BJ (cell line): Measurements from ENCODE around the gene IZUMO4. TPM values are rescaled to one million over a fixed set of nuclear protein-coding genes. Genes with fewer than 3 reads are reported as not detected.
"Not testable (repeated sequence)": the region's sequence is repeated elsewhere in the genome, so short reads cannot be mapped to it uniquely, and the experiment has no call there.

Experiments used
- CTCF ChIA-PET: fragments of 350-600 bp; formaldehyde crosslinking; extraction: SDS; loops from one replicate; lab custom pipeline; 2021; ENCODE audit warnings: antibody characterized with exemption, inconsistent platforms; lab: Yijun Ruan, JAX
- POLR2A ChIA-PET: fragments of 300-600 bp; sonication (Branson Sonifier 250); formaldehyde crosslinking; extraction: SDS; loops from one replicate; lab custom pipeline; 2021; ENCODE audit warnings: antibody characterized with exemption; lab: Charles Lee
- DNase-seq: peaks from one replicate; pipeline ENCODE4 v3.0.0-alpha.2; 2011; ENCODE audit warnings: low read depth
- H3K27me3 ChIP-seq: 2 replicates; pipeline ENCODE4 v1.6.0; 2011; ENCODE audit warnings: low read length; ENCODE audit not compliant: control insufficient read depth, insufficient read depth
- H3K36me3 ChIP-seq: 2 replicates; pipeline ENCODE4 v1.5.1; 2011; ENCODE audit warnings: low read length; ENCODE audit not compliant: control insufficient read depth, insufficient read depth
- H3K4me3 ChIP-seq: 2 replicates; pipeline ENCODE4 v1.5.1; 2011; ENCODE audit warnings: low read depth, mild to moderate bottlenecking, control low read depth, low read length
- polyA plus RNA-seq: library from polyadenylated mRNA; depleted of rRNA; stranded (reverse); fragments of >200 nt; gene quantifications from 2 replicates; pipeline ENCODE4 v1.2.3, GENCODE V29; 2011
- TF ChIP-seq, protein P1 (sequence below): IDR thresholded peaks from 2 replicates; pipeline ENCODE4 v1.5.1; 2011; ENCODE audit warnings: low read depth, mild to moderate bottlenecking, control low read depth, inconsistent platforms, low read length, moderate library complexity; ENCODE audit not compliant: insufficient read depth

Gene IZUMO4
- polyA plus RNA-seq, 1 experiment: 1.3 TPM

DNA sequence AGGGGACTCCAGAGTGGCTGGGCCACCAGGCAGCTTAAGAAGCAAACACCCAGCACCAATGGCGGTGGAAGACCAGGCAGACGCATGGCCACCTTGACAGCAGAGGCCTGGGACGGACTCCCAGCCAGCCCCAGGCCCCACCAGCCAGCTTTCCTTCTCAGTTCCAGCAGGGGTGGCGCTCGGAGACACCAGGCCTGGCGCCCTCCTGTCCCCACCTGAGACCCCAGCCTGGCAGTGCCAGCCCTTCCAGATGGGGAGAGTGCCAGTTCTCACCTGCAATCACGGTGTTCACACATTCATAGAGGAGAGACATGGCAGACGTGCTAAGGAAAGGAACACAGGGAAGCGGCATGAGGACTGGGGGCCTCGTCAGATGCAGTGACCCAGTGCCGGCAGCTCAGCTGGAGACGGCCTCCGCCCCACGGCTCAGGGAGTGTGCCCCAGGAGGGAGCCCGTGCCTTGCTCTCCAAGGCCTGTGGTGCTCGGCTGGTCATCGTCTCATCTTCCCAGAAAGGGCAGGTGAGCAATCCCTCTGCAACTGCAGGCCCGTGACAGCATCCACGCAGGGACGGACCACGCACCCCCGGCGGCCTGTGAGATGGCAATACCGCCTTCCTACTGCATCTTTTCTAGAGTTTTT lies 30.3 kb downstream of the IZUMO4 start:
- ChIA-PET CTCF (no interaction called here), POLR2A (no interaction called here)
- H3K4me3 ChIP-seq: no peak overlapping the region
- TF ChIP-seq, protein P1, sequence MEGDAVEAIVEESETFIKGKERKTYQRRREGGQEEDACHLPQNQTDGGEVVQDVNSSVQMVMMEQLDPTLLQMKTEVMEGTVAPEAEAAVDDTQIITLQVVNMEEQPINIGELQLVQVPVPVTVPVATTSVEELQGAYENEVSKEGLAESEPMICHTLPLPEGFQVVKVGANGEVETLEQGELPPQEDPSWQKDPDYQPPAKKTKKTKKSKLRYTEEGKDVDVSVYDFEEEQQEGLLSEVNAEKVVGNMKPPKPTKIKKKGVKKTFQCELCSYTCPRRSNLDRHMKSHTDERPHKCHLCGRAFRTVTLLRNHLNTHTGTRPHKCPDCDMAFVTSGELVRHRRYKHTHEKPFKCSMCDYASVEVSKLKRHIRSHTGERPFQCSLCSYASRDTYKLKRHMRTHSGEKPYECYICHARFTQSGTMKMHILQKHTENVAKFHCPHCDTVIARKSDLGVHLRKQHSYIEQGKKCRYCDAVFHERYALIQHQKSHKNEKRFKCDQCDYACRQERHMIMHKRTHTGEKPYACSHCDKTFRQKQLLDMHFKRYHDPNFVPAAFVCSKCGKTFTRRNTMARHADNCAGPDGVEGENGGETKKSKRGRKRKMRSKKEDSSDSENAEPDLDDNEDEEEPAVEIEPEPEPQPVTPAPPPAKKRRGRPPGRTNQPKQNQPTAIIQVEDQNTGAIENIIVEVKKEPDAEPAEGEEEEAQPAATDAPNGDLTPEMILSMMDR: no peak
- peaks cover 50% of the 10 kb centered on the region for H3K36me3 ChIP-seq
- DNase-seq: no peak
- no peaks in the 10 kb centered on the region for H3K27me3 ChIP-seq

DNA sequence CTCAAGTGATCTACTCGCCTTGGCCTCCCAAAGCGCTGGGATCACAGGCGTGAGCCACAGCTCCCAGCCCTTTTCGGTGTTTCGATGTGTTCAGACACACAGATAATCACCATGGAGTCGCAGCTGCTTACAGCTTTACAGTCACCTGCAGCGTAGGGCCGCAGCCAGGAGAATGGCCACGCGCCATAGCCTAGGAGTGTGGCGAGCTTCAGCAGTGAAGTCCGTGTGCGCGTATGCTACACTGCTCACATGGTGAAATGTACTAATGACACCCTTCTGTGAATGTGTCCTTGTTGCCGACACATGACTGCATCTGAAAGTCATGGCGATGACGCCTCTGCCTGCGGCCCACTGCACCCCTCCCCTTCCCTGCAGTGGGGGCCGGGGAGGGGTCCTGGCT lies 31.0 kb downstream of the IZUMO4 start:
- TF ChIP-seq, protein P1: no peak
- DNase-seq: no peak
- no peak overlapping the region for H3K4me3 ChIP-seq
- ChIA-PET CTCF (no interaction called here), POLR2A (no interaction called here)
- no peaks in the 10 kb centered on the region for H3K27me3 ChIP-seq
- H3K36me3 ChIP-seq: peaks cover 48% of the 10 kb centered on the region

DNA sequence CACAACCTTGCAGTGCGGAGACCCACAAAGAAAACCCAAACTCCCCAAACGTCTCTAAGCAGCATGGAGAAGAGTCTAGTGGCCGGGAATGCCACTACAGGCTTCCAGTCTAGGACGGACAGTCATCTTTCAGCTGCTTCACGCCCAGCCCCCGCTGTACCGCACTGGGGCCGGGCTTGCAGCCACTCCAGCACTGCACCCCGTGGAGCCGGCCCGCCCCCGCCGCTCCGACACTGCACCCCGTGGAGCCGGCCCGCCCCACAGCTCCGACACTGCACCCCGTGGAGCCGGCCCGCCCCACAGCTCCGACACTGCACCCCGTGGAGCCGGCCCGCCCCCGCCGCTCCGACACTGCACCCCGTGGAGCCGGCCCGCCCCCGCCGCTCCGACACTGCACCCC lies 31.5 kb downstream of the IZUMO4 start:
- DNase-seq, CTCF ChIA-PET: not testable (repeated sequence)
- peaks cover 47% of the 10 kb centered on the region for H3K36me3 ChIP-seq

DNA sequence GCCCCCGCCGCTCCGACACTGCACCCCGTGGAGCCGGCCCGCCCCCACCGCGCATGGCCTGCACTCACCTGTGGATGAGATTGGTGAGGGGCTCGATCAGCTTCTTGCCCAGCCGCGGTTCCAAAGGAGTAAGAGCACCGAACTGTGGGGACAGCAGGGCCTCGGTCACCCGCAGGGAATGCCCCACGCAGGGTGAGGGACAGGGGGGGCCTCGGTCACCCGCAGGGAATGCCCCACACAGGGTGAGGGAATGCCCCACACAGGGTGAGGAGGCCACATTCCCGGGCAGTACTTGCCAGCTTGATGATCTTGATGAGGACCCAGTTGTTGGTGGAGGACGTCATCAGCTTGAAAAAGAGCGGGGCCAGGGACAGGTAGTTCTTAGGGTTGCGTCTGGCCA lies 32.3 kb downstream of the IZUMO4 start:
- POLR2A ChIA-PET: no interaction called here
- peaks cover 40% of the 10 kb centered on the region for H3K36me3 ChIP-seq
- H3K4me3 ChIP-seq: no peak overlapping the region
- no peaks in the 10 kb centered on the region for H3K27me3 ChIP-seq
- TF ChIP-seq, protein P1: no peak
- CTCF ChIA-PET: no interaction called here
- DNase-seq: no peak

More for the DNA sequence above, 31.5 kb downstream of the IZUMO4 start:
- H3K4me3 ChIP-seq, POLR2A ChIA-PET, H3K27me3 ChIP-seq: not testable (repeated sequence)

DNA sequence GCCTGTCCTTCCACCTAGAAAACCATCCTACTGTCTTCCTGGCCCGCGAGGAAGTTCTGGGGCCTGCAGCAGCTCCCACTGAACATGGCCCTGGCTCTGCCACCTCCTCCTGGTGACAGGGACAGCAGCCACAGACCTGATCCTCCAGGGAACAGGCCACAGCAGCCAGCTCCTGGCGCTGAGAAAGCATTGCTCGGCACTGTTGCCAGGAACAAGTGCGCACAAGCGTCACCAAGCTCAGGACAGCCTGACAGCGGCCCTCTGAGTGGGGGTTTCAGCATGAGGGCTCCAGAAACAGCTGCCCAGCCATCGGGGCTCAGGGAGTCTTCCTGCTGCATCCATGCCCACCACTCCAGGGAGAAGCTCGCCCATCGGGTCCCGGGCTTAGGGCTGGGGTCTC lies 32.8 kb downstream of the IZUMO4 start:
- TF ChIP-seq, protein P1: no peak
- Histone ChIP-seq H3K36me3 (peaks cover 36% of the 10 kb centered on the region), H3K27me3 (no peaks in the 10 kb centered on the region), H3K4me3 (no peak overlapping the region)
- CTCF ChIA-PET: no interaction called here
- no peak for DNase-seq
- POLR2A ChIA-PET: no interaction called here
